GM12878 (cell line): Measurements from ENCODE around the gene IGF2BP1. TPM values are rescaled to one million over a fixed set of nuclear protein-coding genes. Genes with fewer than 3 reads are reported as not detected.

Source experiments
- ATAC-seq: fragments of 200-7000 bp; cut with Tn5 transposase; 3 replicates; pipeline ENCODE4 v1.9.1; 2020; ENCODE audit warnings: mild to moderate bottlenecking, moderate library complexity
- BruUV-seq: library from RNA; stranded (reverse); fragments of 400-500 nt; replicated peaks from 2 replicates; lab custom pipeline; 2021; lab: Mats Ljungman, UMichigan
- CTCF ChIA-PET: fragments of 300-600 bp; sonication (Branson Sonifier 250); formaldehyde crosslinking; extraction: SDS; loops from one replicate; lab custom pipeline; 2021; ENCODE audit warnings: inconsistent platforms; lab: Yijun Ruan, JAX
- POLR2A ChIA-PET: fragments of 350-600 bp; formaldehyde crosslinking; extraction: SDS; loops from one replicate; lab custom pipeline; 2021; ENCODE audit warnings: inconsistent platforms; lab: Charles Lee
- RAD21 ChIA-PET: fragments of 300-600 bp; sonication (Branson Sonifier 250); formaldehyde crosslinking; loops from one replicate; lab custom pipeline; 2023; ENCODE audit warnings: antibody characterized with exemption; ENCODE audit not compliant: unreplicated experiment; lab: Charles Lee
- SMC1A ChIA-PET: fragments of 300-600 bp; sonication (Branson Sonifier 250); formaldehyde crosslinking; loops from one replicate; lab custom pipeline; 2023; ENCODE audit not compliant: unreplicated experiment, uncharacterized antibody; lab: Charles Lee
- DNase-seq: peaks from one replicate; pipeline ENCODE4 v3.0.0-alpha.2; 2011; ENCODE audit warnings: low read depth, low spot score
- FAIRE-seq: peaks from 3 replicates; lab custom pipeline; 2011; peaks lifted over from hg19 to GRCh38; lab: Jason Lieb, UNC
- H2AFZ ChIP-seq: 2 replicates; pipeline ENCODE4 v1.6.0; 2011; ENCODE audit warnings: low read depth, low read length, control low read depth; ENCODE audit not compliant: control insufficient read depth
- H3K27ac ChIP-seq: 2 replicates; pipeline ENCODE4 v1.5.1; 2011; ENCODE audit warnings: control low read depth; ENCODE audit not compliant: control insufficient read depth, insufficient read depth
- H3K27me3 ChIP-seq, 2 experiments: replicated peaks in 1 of 2; 2 replicates each; pipeline versions ENCODE4 v1.6.0 to v1.6.1; 2011; ENCODE audit warnings: low read length in 1 of 2; ENCODE audit not compliant: control insufficient read depth in 2 of 2, insufficient read depth in 2 of 2
- H3K36me3 ChIP-seq, 2 experiments: 2 replicates each; pipeline ENCODE4 v1.5.1; 2011; ENCODE audit warnings: low read length in 1 of 2; ENCODE audit not compliant: control insufficient read depth in 2 of 2, insufficient read depth in 2 of 2
- H3K4me1 ChIP-seq: 2 replicates; pipeline ENCODE4 v1.6.1; 2011; ENCODE audit warnings: mild to moderate bottlenecking, low read length, moderate library complexity, mixed read lengths; ENCODE audit not compliant: control insufficient read depth, insufficient read depth
- H3K4me2 ChIP-seq: 2 replicates; pipeline ENCODE4 v1.6.0; 2011; ENCODE audit warnings: control low read depth; ENCODE audit not compliant: control insufficient read depth, insufficient read depth
- H3K4me3 ChIP-seq: fragments of 200-600 bp; sonication (generic); 2 replicates; pipeline ENCODE4 v1.5.1; 2016
- H3K79me2 ChIP-seq: 2 replicates; pipeline ENCODE4 v1.6.0; 2011; ENCODE audit warnings: low read length; ENCODE audit not compliant: control insufficient read depth, insufficient read depth
- H3K9ac ChIP-seq: 2 replicates; pipeline ENCODE4 v1.8.0; 2011; ENCODE audit warnings: low read length, control low read depth, mixed read lengths; ENCODE audit not compliant: control insufficient read depth, insufficient read depth
- H3K9me3 ChIP-seq: replicated peaks from 3 replicates; pipeline ENCODE4 v1.5.1; 2011; ENCODE audit warnings: mild to moderate bottlenecking, low read length; ENCODE audit not compliant: control insufficient read depth, insufficient read depth
- H4K20me1 ChIP-seq: 2 replicates; pipeline ENCODE4 v1.6.0; 2011; ENCODE audit not compliant: control insufficient read depth, insufficient read depth
- ATF3 ChIP-seq: IDR thresholded peaks from 2 replicates; pipeline ENCODE4 v1.6.1; 2011; ENCODE audit warnings: low read depth, mild to moderate bottlenecking, low read length, moderate library complexity, borderline replicate concordance; ENCODE audit errors: extremely low read depth
- BCL11A ChIP-seq: IDR thresholded peaks from 2 replicates; pipeline ENCODE4 v1.6.1; 2011; ENCODE audit warnings: low read depth, low read length
- CHD1 ChIP-seq: IDR thresholded peaks from 2 replicates; pipeline ENCODE4 v1.6.1; 2012; ENCODE audit warnings: low read depth, low read length, improper control_type of control experiment
- CTCF ChIP-seq, 3 experiments: IDR thresholded peaks in 2 of 3; conservative IDR thresholded peaks in 1 of 3; 2 replicates each; pipeline ENCODE4 v1.5.1; 2011; ENCODE audit warnings: low read depth in 3 of 3, low read length in 3 of 3, mild to moderate bottlenecking in 3 of 3, control low read depth in 2 of 3, moderate library complexity in 2 of 3, inconsistent platforms in 1 of 3, mixed read lengths in 1 of 3; ENCODE audit not compliant: control insufficient read depth in 2 of 3, insufficient read depth in 1 of 3; ENCODE audit errors: extremely low read depth in 1 of 3
- EP300 ChIP-seq, 2 experiments: fragments of 150-350 bp in 1 of 2; IDR thresholded peaks; 2 replicates each; pipeline ENCODE4 v1.6.1; 2011 to 2012; ENCODE audit warnings: low read depth in 2 of 2, low read length in 2 of 2, borderline replicate concordance in 1 of 2, improper control_type of control experiment in 1 of 2, inconsistent platforms in 1 of 2; ENCODE audit not compliant: control insufficient read depth in 1 of 2
- NFIC ChIP-seq: IDR thresholded peaks from 2 replicates; pipeline ENCODE4 v1.6.1; 2012; ENCODE audit warnings: low read depth, mild to moderate bottlenecking, inconsistent platforms, low read length, moderate library complexity
- POLR2AphosphoS5 ChIP-seq: IDR thresholded peaks from 2 replicates; pipeline ENCODE4 v1.6.1; 2011; ENCODE audit warnings: mild to moderate bottlenecking, low read length, inconsistent platforms
- POU2F2 ChIP-seq: IDR thresholded peaks from 3 replicates; pipeline ENCODE4 v1.6.1; 2011; ENCODE audit warnings: low read depth, mild to moderate bottlenecking, low read length, borderline replicate concordance
- SMAD5 ChIP-seq: IDR thresholded peaks from 2 replicates; pipeline ENCODE4 v1.6.1; 2016; ENCODE audit warnings: antibody characterized with exemption, low read depth
- TARDBP ChIP-seq: IDR thresholded peaks from 2 replicates; pipeline ENCODE4 v1.6.1; 2016; ENCODE audit warnings: borderline replicate concordance
- YBX1 ChIP-seq: fragments of 450-650 bp; IDR thresholded peaks from 2 replicates; pipeline ENCODE4 v1.6.1; 2016; ENCODE audit warnings: antibody characterized with exemption
- ZBED1 ChIP-seq: IDR thresholded peaks from 2 replicates; pipeline ENCODE4 v1.6.1; 2016; ENCODE audit warnings: borderline replicate concordance
- ZNF384 ChIP-seq: IDR thresholded peaks from 2 replicates; pipeline ENCODE4 v1.6.1; 2012; ENCODE audit warnings: low read depth, mild to moderate bottlenecking, low read length, improper control_type of control experiment, borderline replicate concordance
- ZNF592 ChIP-seq: fragments of 450-650 bp; IDR thresholded peaks from 2 replicates; pipeline ENCODE4 v1.6.1; 2017; ENCODE audit warnings: mild to moderate bottlenecking, moderate library complexity
- WGBS: methylation state at CpG from one replicate; pipeline ENCODE4 v1.1.6; 2016; ENCODE audit warnings: low lambda C conversion rate; ENCODE audit not compliant: insufficient replicate concordance, insufficient coverage; ENCODE audit errors: missing lambda C conversion rate; 5-methylcytosine and 5-hydroxymethylcytosine counted together
- in situ Hi-C: fragments of 300-500 bp; cut with MboI; formaldehyde crosslinking; loops from 9 replicates; pipeline ENCODE4 v1.14.3; 2018; ENCODE audit warnings: mixed read lengths
- intact Hi-C: fragments of 100-400 bp; cut with micrococcal nuclease; formaldehyde crosslinking; loops from one replicate; pipeline ENCODE4 v1.14.2; 2022; ENCODE audit not compliant: unreplicated experiment
- polyA plus RNA-seq, 11 experiments: library from polyadenylated mRNA; depleted of rRNA in 4 of 11; unstranded in 6 of 11; stranded (reverse) in 5 of 11; fragments of >200 nt; fragmentation: Nextera tagmentation in 4 of 11; fragmentation: Illumina TruSeq in 1 of 11; extraction: Ambion mirVana in 4 of 11; extraction: Trizol in 1 of 11; gene quantifications; 1 replicate in 1 of 11; 2 replicates in 10 of 11; pipeline versions ENCODE4 v1.2.1 to v1.2.3, GENCODE V29; 2011 to 2016; ENCODE audit warnings: inconsistent platforms in 2 of 11, missing spikeins in 2 of 11, low read depth in 1 of 11
- total RNA-seq, 4 experiments: library from RNA; depleted of rRNA in 3 of 4; stranded (reverse); fragments of >200 nt in 3 of 4; fragmentation: Illumina TruSeq in 1 of 4; extraction: Trizol in 1 of 4; gene quantifications; 2 replicates each; pipeline versions ENCODE4 v1.2.1 to v1.2.3, GENCODE V29; 2013 to 2021

IGF2BP1 gene
- total and polyA plus RNA-seq, 10 of the 15 experiments (the other 5 are each of a cell fraction or from before 2014, with no cell fraction given) = 0.04 to 2.4 (median 0.13) TPM; not detected in 1

- WGBS = 58% methylated on average over 3 of the region's 3 CpGs
- H3K4me1 ChIP-seq = no peaks in the 10 kb centered on the region
- intact Hi-C loops = no loop called here
- no peak for TF ChIP-seq POLR2AphosphoS5
- TF ChIP-seq POU2F2 = no peak
- TF ChIP-seq ZNF384 = no peak
- TF ChIP-seq CTCF (IDR thresholded peaks at IDR 0.05 in 2 of 3, conservative IDR thresholded peaks at IDR 0.05 in 1 of 3; ENCODE audit: control insufficient read depth in 2 of 3, extremely low read depth in 1 of 3, insufficient read depth in 1 of 3, low read depth in 3 of 3, low read length in 3 of 3) = no peak
- no peak for TF ChIP-seq NFIC
- TF ChIP-seq TARDBP = no peak
- no peak for TF ChIP-seq CHD1
- TF ChIP-seq SMAD5 = no peak
- TF ChIP-seq ATF3 = no peak
- TF ChIP-seq ZBED1 = no peak
- TF ChIP-seq EP300 (IDR thresholded peaks at IDR 0.05; ENCODE audit: borderline replicate concordance in 1 of 2, control insufficient read depth in 1 of 2, low read depth in 2 of 2, low read length in 2 of 2) = no peak
- no peak for TF ChIP-seq BCL11A
- TF ChIP-seq YBX1 = no peak
- TF ChIP-seq ZNF592 = no peak
- H3K27ac ChIP-seq = no peak overlapping the region
- no peaks in the 10 kb centered on the region for H3K36me3 ChIP-seq
- no TSS peak for BruUV-seq
- no peaks in the 10 kb centered on the region for H3K9me3 ChIP-seq
- no peak overlapping the region for H3K4me3 ChIP-seq
- FAIRE-seq (no peak), DNase-seq (no peak), ATAC-seq (no peak)
- H3K79me2 ChIP-seq = no peaks in the 10 kb centered on the region
- no peaks in the 10 kb centered on the region for H4K20me1 ChIP-seq
- no peak overlapping the region for H3K9ac ChIP-seq
- in situ Hi-C loops = no loop called here
- H3K27me3 ChIP-seq = no peaks in the 10 kb centered on the region
- ChIA-PET SMC1A (no interaction called here), POLR2A (no interaction called here), RAD21 (no interaction called here), CTCF (no interaction called here)
- H3K4me2 ChIP-seq = no peak overlapping the region
- no peak overlapping the region for H2AFZ ChIP-seq
Measured at GRCh38 chr17:48981927-48982539, 15.2 kb upstream of the IGF2BP1 start.
